H7 (cell line): Measurements from ENCODE around the gene SYNE2. TPM values are rescaled to one million over a fixed set of nuclear protein-coding genes. Genes with fewer than 3 reads are reported as not detected.
"Not testable (repeated sequence)": the region's sequence is repeated elsewhere in the genome, so short reads cannot be mapped to it uniquely, and the experiment has no call there.

ENCODE experiments used
- DNase-seq: peaks from one replicate; pipeline ENCODE4 v3.0.0; 2012
- H3K27me3 ChIP-seq: 2 replicates; pipeline ENCODE4 v1.6.0; 2011; ENCODE audit warnings: mild to moderate bottlenecking, low read length; ENCODE audit not compliant: control insufficient read depth, insufficient read depth
- H3K36me3 ChIP-seq: replicated peaks from 2 replicates; pipeline ENCODE4 v1.5.1; 2011; ENCODE audit warnings: low read length; ENCODE audit not compliant: control insufficient read depth, insufficient read depth
- H3K4me3 ChIP-seq: 2 replicates; pipeline ENCODE4 v1.5.1; 2011; ENCODE audit warnings: low read depth, mild to moderate bottlenecking, control low read depth, low read length, moderate library complexity; ENCODE audit not compliant: insufficient read depth
- total RNA-seq: library from RNA; depleted of rRNA; stranded (reverse); fragments of >200 nt; shearing (Covaris generic); gene quantifications from 2 replicates; pipeline ENCODE4 v1.2.3, GENCODE V29; 2014

SYNE2 gene
- total RNA-seq, 1 experiment from 2014 or later = 35.3 TPM

GRCh38 chr14:64012720-64013119 is 159.9 kb downstream of the SYNE2 start:
- Histone ChIP-seq H3K4me3 (no peak overlapping the region), H3K27me3 (no peaks in the 10 kb centered on the region), H3K36me3 (no peaks in the 10 kb centered on the region; the same call in none of the 2 replicates)
- DNase-seq = no peak

GRCh38 chr14:64025479-64025878 is 172.7 kb downstream of the SYNE2 start:
- H3K4me3 ChIP-seq = no peak overlapping the region
- no peak for DNase-seq
- H3K27me3 ChIP-seq = no peaks in the 10 kb centered on the region
- H3K36me3 ChIP-seq = peaks cover 5% of the 10 kb centered on the region

- Histone ChIP-seq H3K27me3 (no peaks in the 10 kb centered on the region), H3K36me3 (peaks cover 5% of the 10 kb centered on the region), H3K4me3 (no peak overlapping the region)
- DNase-seq = no peak
These were observed 173.8 kb downstream of the SYNE2 start for GRCh38 chr14:64026600-64026999.

GRCh38 chr14:64035143-64035542 is 182.3 kb downstream of the SYNE2 start:
- Histone ChIP-seq H3K27me3 (no peaks in the 10 kb centered on the region), H3K36me3 (no peaks in the 10 kb centered on the region), H3K4me3 (no peak overlapping the region)
- DNase-seq = no peak

GRCh38 chr14:64037869-64038745 is 185.3 kb downstream of the SYNE2 start:
- H3K27me3 ChIP-seq, DNase-seq, H3K4me3 ChIP-seq, H3K36me3 ChIP-seq: not testable (repeated sequence)

- Histone ChIP-seq H3K27me3 (no peaks in the 10 kb centered on the region), H3K4me3 (no peak overlapping the region), H3K36me3 (no peaks in the 10 kb centered on the region)
- no peak for DNase-seq
These were observed 186.2 kb downstream of the SYNE2 start for GRCh38 chr14:64038841-64039542.

GRCh38 chr14:64040044-64040443 is 187.2 kb downstream of the SYNE2 start:
- H3K4me3 ChIP-seq = no peak overlapping the region
- DNase-seq = no peak
- H3K27me3 ChIP-seq = no peaks in the 10 kb centered on the region
- H3K36me3 ChIP-seq = no peaks in the 10 kb centered on the region

GRCh38 chr14:64043296-64043695 is 190.5 kb downstream of the SYNE2 start:
- not testable (repeated sequence) for H3K4me3 ChIP-seq, H3K36me3 ChIP-seq, H3K27me3 ChIP-seq, DNase-seq

- no peaks in the 10 kb centered on the region for H3K27me3 ChIP-seq
- peaks cover 2% of the 10 kb centered on the region; the same call in 1 of the 2 replicates for H3K36me3 ChIP-seq
- no peak for DNase-seq
- no peak overlapping the region for H3K4me3 ChIP-seq
These were observed 192.3 kb downstream of the SYNE2 start for GRCh38 chr14:64045091-64045490.

GRCh38 chr14:64049616-64050381 is 197.0 kb downstream of the SYNE2 start:
- Histone ChIP-seq H3K4me3 (no peak overlapping the region), H3K36me3 (peaks cover 3% of the 10 kb centered on the region), H3K27me3 (no peaks in the 10 kb centered on the region)
- DNase-seq = no peak

- no peak for DNase-seq
- H3K36me3 ChIP-seq = peaks cover 3% of the 10 kb centered on the region
- H3K4me3 ChIP-seq = no peak overlapping the region
- no peaks in the 10 kb centered on the region for H3K27me3 ChIP-seq
These were observed 201.2 kb downstream of the SYNE2 start for GRCh38 chr14:64053694-64054669.

GRCh38 chr14:64059454-64060198 is 206.8 kb downstream of the SYNE2 start:
- DNase-seq = no peak
- no peaks in the 10 kb centered on the region; the same call in none of the 2 replicates for H3K36me3 ChIP-seq
- no peak overlapping the region for H3K4me3 ChIP-seq
- H3K27me3 ChIP-seq = no peaks in the 10 kb centered on the region

- H3K4me3 ChIP-seq = no peak overlapping the region
- no peaks in the 10 kb centered on the region; the same call in none of the 2 replicates for H3K36me3 ChIP-seq
- no peaks in the 10 kb centered on the region for H3K27me3 ChIP-seq
- no peak for DNase-seq
These were observed 207.4 kb downstream of the SYNE2 start for GRCh38 chr14:64060199-64060545.
